ENCODE data around the gene PRDM16.

Gene PRDM16

GRCh38 chr1:3368711-3369445, 299.9 kb downstream of the PRDM16 start:
- DNase-seq: no peak

DNA sequence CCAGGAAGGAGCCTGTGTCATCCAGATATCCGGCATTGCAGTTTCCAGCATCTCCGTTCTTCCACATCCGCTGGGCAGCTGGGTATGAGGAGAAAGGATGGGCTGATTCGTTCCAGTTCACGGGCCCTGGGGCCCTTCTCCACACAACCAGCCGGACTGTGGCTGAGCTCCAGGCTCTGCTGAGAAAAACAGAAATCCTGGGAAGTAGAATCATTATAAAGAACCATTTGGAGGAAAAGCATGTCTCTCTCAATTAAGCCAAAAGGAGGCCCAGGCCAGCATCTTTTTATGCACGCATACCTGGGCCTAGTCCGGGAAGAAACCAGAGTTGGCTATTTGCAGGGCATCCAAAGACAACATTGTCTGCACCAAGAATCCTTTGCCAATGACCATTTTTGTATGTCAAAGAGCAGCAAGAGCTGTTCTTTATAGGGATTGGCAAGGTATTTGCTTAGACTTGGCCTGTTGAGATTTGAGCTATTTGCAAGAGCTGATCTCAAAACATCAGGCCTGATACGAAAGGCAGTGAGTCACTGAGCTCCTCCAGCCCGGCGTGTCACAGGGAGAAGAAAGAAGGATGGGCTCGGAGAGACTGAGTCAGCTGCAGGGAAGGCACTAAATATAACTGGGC, 300.6 kb downstream of the PRDM16 start:
- DNase-seq: no peak

DNA sequence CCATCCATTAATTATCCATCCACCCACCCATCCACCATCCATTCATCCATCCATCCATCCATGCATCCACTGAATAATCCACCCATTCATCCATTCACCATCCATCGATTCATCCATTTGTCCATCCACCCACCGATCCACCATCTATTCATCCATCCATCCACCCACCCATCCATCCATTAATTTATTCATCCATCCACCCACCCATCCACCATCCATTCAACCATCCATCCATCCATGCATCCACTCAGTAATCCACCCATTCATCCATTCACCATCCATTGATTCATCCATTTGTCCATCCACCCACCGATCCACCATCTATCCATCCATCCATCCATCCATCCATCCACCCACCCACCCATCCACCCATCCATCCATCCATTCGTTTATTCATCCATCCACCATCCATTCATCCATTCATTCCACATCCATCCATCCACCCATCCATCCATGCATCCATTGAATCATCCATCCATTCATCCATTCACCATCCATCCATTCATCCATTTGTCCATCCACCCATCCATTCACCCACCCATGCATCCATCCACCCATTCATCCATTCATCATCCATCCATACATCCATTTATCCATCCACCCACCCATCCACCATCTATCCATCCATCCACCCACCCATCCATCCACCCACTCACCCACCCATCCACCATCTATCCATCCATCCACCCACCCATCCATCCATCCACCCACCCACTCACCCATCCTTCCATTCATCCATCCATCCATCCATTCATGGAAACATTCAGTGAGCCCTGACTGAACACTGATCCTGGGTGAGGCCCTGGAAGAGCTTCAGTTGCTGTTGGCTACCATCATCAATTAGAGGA, 302.1 kb downstream of the PRDM16 start:
- no peak for DNase-seq

- DNase-seq: no peak
Observed at GRCh38 chr1:3372317-3372716, 303.3 kb downstream of the PRDM16 start.

GRCh38 chr1:3373175-3373574, 304.2 kb downstream of the PRDM16 start:
- DNase-seq: no peak

- DNase-seq: no peak
Observed at GRCh38 chr1:3373700-3374405, 304.9 kb downstream of the PRDM16 start.

DNA sequence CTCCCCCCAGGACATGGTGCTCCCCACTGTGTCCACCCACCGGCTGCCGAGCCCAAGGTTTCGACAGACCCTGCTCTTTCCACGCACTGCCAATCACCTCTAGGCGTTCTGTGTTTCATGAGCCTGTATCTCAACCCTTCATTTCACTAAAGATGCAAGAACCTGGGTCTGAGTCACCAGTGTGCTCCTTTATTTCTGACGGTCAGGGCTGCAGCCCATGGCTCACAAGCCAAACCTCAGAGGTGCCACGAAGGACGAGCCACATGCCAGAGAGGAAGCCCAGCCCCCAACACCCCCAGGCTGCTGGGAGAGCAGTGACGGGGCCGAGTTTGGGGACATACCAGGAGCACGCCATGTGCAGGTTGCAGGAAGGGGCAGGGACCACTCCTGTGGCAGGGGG, 306.2 kb downstream of the PRDM16 start:
- no peak for DNase-seq

DNA sequence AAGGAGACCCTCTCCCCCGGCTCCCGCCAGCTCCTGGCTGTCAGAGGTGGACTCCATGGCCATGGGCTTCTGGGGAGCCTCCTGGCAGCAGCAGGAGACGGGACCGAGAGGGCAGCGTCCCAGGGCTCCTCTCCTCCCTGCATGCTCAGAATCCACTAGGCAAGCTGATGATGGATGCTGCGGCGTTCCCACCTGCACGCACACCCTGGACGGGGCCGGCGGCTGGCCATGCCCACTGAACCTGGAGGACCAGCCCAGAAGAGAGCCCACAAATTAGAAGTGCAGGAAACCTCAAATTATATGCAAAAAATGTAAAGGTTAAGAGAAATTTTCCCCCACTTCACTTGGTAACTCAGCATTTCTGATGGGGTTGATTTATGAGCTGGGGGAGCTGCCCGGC, 308.2 kb downstream of the PRDM16 start:
- DNase-seq: no peak

GRCh38 chr1:3377604-3378279, 308.7 kb downstream of the PRDM16 start:
- DNase-seq: no peak

DNA sequence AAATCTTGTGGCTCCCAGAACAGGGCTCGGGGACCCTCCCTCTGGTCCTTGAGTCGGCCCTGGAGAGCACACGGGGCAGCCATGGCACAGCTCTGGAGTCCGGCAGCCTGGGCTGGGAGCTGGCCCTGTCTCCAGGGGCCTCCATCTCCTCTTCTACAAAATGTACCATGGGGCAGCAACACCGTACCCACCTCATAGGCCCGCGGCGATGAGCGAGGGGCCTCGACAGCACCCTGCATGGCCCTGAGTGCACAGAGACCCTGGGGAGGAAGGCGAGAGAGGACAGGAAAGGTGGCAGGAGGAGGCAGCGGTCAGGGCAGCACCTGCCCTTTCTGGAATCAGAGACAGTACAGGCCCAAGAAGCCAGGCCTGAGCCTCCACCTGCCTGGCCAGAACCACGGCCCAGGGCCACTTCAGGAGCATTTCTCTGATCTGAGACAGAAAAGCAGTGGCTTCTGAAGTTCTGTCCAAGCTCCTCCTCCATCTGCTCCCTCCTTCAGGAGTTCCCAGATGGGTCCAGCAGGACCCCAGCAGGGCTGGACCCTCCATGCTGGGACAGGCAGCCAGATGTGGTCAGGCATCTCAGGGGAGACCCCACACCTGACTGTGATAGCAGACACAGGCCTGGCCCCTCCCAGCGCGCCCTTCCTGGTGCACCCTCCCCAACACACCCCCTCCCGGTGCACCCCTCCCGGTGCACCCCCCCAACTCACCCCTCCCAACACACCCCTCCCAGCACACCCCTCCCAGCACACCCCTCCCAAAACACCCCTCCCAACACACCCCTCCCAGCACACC, 309.6 kb downstream of the PRDM16 start:
- no peak for DNase-seq

- no peak for DNase-seq
Observed at GRCh38 chr1:3379934-3380333, 310.9 kb downstream of the PRDM16 start.

GRCh38 chr1:3380469-3380868, 311.5 kb downstream of the PRDM16 start:
- DNase-seq: no peak

DNA sequence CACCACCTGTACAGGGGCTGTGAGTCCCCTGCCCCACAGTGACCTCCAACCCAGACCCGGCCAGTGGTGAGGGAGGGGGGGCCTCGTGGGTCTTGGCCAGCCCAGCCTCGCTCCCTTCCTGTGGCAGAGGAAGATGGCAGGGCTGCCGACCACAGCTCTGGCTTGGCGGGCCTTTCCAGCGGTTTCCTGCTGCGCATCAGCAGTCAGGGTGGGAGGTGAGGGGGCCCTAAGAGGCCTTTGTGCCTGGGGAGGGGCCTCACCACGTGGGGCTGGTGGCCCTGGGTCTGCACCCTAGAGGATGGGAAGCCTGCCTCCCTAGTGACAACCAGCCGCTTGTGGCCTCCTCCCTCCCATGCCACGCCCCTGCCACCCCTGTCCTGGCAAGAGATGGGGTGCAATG, 312.9 kb downstream of the PRDM16 start:
- no peak for DNase-seq

- DNase-seq: no peak
Observed at GRCh38 chr1:3382326-3383057, 313.5 kb downstream of the PRDM16 start.

DNA sequence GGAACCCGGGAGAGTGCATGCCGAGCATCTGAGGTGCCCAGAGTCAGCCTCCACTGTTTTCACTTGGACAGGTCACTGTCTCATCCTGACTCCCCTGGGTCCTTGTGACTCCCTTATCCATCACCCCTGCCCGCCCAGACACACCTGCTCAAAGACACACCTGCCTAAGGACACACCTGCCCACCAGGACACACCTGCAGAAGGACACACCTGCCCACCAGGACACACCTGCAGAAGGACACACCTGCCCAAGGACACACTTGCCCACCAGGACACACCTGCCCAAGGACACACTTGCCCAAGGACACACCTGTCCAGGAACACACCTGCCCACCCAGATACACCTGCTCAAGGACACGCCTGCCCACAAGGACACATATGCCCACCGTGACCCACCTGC, 314.7 kb downstream of the PRDM16 start:
- no peak for DNase-seq

DNA sequence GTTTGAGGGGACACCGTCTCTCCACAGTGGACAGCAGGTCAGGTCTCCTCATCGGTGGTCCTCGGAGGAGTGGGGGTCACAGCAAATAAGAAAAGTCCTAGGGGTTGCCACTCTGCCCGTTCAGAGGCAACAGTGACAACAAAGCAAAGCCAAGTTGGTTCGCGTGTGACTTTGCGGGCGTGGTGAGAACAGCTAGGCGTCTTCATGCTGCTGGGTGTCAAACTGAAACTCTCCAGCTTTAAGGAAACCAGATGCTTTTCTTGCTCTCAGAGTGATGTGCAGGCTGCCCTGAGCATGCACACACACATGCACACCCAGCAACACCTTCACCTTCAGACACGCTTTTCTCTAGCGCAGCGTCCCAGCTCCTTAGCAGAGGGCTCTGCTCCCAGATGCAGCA, 315.4 kb downstream of the PRDM16 start:
- DNase-seq: no peak

- DNase-seq: no peak
Observed at GRCh38 chr1:3386205-3387002, 317.4 kb downstream of the PRDM16 start.

- no peak for DNase-seq
Observed at GRCh38 chr1:3387401-3387800, 318.4 kb downstream of the PRDM16 start.

GRCh38 chr1:3389093-3389833, 320.3 kb downstream of the PRDM16 start:
- DNase-seq: no peak

Data from SIG-M5 (cell line).